ENCODE measurements around the gene NGEF.

DNA sequence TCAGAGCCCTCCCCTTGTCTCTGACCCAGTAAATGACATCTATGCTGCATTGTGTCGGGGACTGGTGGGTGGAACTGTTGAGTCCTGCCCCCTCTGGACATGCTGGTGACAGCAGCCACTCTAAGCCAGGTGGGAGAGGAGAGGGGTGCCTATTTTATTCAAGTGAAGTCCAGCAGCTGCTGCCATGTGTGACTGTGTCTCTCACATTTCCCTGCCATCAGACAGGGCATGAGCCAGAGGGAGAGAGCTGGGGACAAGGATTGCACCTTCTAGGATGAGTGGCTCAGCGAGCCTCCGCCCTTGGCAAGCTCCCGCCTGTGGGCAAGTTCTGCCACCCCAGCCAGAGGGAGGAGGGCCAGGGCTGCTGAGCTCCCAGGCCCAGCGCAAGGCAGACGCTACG, 13.7 kb downstream of the NGEF start:
- TF ChIP-seq FOXM1 (IDR thresholded peaks at IDR 0.05; ENCODE audit: low read depth) (no peak), FOXM1 (CRISPR knock-in tag; IDR thresholded peaks at IDR 0.05; ENCODE audit: low read depth) (no peak), CTCF (IDR thresholded peaks at IDR 0.05 in 2 of 3, conservative IDR thresholded peaks at IDR 0.05 in 1 of 3; ENCODE audit: insufficient read depth in 2 of 3, low read depth in 1 of 3, low read length in 3 of 3) (no peak), ILK (tag; IDR thresholded peaks at IDR 0.05; ENCODE audit: borderline replicate concordance, low read depth) (no peak), POLR2AphosphoS2 (IDR thresholded peaks at IDR 0.05; ENCODE audit: low read length) (no peak), ZNF717 (CRISPR knock-in tag; IDR thresholded peaks at IDR 0.05) (no peak), KLF10 (CRISPR knock-in tag; IDR thresholded peaks at IDR 0.05) (no peak), SMC3 (conservative IDR thresholded peaks at IDR 0.05; ENCODE audit: insufficient read depth, low read depth, low read length) (no peak), GABPB2 (CRISPR knock-in tag; conservative IDR thresholded peaks at IDR 0.05) (no peak), RNF2 (IDR thresholded peaks at IDR 0.05) (no peak)

Data from K562 (cell line).